Choroid plexus epithelial cell (primary cell): ENCODE results near the gene AMOTL2.

Experiments
- DNase-seq: peaks from one replicate; pipeline ENCODE4 v3.0.0-alpha.2; 2010; ENCODE audit warnings: low read depth
- H3K4me3 ChIP-seq: 2 replicates; pipeline ENCODE4 v1.5.1; 2011; ENCODE audit warnings: low read depth, mild to moderate bottlenecking, control low read depth, low read length, moderate library complexity
- CTCF ChIP-seq: conservative IDR thresholded peaks from 2 replicates; pipeline ENCODE4 v1.5.1; 2011; ENCODE audit warnings: low read depth, mild to moderate bottlenecking, control low read depth, inconsistent platforms, low read length, moderate library complexity

The AMOTL2 gene

GRCh38 chr3:134315286-134316106 lies 58.8 kb downstream of the AMOTL2 start:
- no peak for TF ChIP-seq CTCF
- no peak overlapping the region for H3K4me3 ChIP-seq
- peak; percentile 97 for DNase-seq

- no peak for TF ChIP-seq CTCF
- DNase-seq = no peak
- no peak overlapping the region for H3K4me3 ChIP-seq
Measured at GRCh38 chr3:134314588-134315285, 59.5 kb downstream of the AMOTL2 start.

GRCh38 chr3:134313847-134314587 lies 60.2 kb downstream of the AMOTL2 start:
- TF ChIP-seq CTCF = no peak
- H3K4me3 ChIP-seq = peak overlapping the region; percentile 57
- DNase-seq = no peak

GRCh38 chr3:134312873-134313846 lies 61.1 kb downstream of the AMOTL2 start:
- H3K4me3 ChIP-seq = peak overlapping the region; percentile 57
- peak; percentile 87 for DNase-seq
- peak; percentile 50 for TF ChIP-seq CTCF

- H3K4me3 ChIP-seq = no peak overlapping the region
- peak; percentile 52 for DNase-seq
- peak; percentile 22 for TF ChIP-seq CTCF
Measured at GRCh38 chr3:134312072-134312872, 62.0 kb downstream of the AMOTL2 start.
